Esophagus muscularis mucosa (tissue), 4 donors: Measurements from ENCODE around the gene PAX6. TPM values are rescaled to one million over a fixed set of nuclear protein-coding genes. Genes with fewer than 3 reads are reported as not detected.

Experiments used
- DNase-seq: peaks from one replicate; pipeline ENCODE4 v3.0.0-alpha.2; 2017; ENCODE audit errors: extremely low spot score
- H3K27ac ChIP-seq, 4 donors: fragments of 200-600 bp; sonication (generic); replicated peaks in 1 of 4; 1 replicate in 3 of 4; 2 replicates in 1 of 4; pipeline ENCODE4 v1.5.1; 2016 to 2019; ENCODE audit warnings: mild to moderate bottlenecking in 1 of 4
- H3K27me3 ChIP-seq, 4 donors: fragments of 200-600 bp; sonication (generic); one replicate each; pipeline versions ENCODE4 v1.5.1 to v1.6.0; 2016 to 2019
- H3K36me3 ChIP-seq, 4 donors: fragments of 200-600 bp; sonication (generic); one replicate each; pipeline ENCODE4 v1.5.1; 2016 to 2019
- H3K4me1 ChIP-seq, 4 donors: fragments of 200-600 bp; sonication (generic); one replicate each; pipeline ENCODE4 v1.5.1; 2016 to 2019
- H3K4me3 ChIP-seq, 4 donors: fragments of 200-600 bp; sonication (generic); 1 replicate in 2 of 4; 2 replicates in 2 of 4; pipeline ENCODE4 v1.5.1; 2016 to 2019; ENCODE audit warnings: mild to moderate bottlenecking in 4 of 4, moderate library complexity in 1 of 4
- H3K9me3 ChIP-seq, 4 donors: fragments of 200-600 bp; sonication (generic); 1 replicate in 3 of 4; 2 replicates in 1 of 4; pipeline ENCODE4 v1.5.1; 2016 to 2019
- EP300 ChIP-seq: sonication (generic); formaldehyde crosslinking; IDR thresholded peaks from one replicate; pipeline ENCODE4 v1.6.1; 2017; ENCODE audit warnings: antibody characterized with exemption
- POLR2A ChIP-seq: fragments of 450-650 bp; IDR thresholded peaks from one replicate; pipeline ENCODE4 v1.6.1; 2017; ENCODE audit warnings: antibody characterized with exemption, moderate library complexity, mild to moderate bottlenecking, low read depth
- POLR2AphosphoS5 ChIP-seq, 2 donors: sonication (generic); formaldehyde crosslinking; IDR thresholded peaks; one replicate each; pipeline ENCODE4 v1.6.1; 2017; ENCODE audit warnings: antibody characterized with exemption in 2 of 2
- WGBS: methylation state at CpG from one replicate; pipeline ENCODE4 v1.1.5; 2018; 5-methylcytosine and 5-hydroxymethylcytosine counted together
- intact Hi-C: fragments of 100-400 bp; cut with DNase I; formaldehyde crosslinking; loops from one replicate; pipeline ENCODE4 v1.15.1; 2023
- total RNA-seq, 4 donors: library from RNA; depleted of rRNA; stranded (reverse); fragments of >200 nt; gene quantifications; one replicate each; pipeline versions ENCODE4 v1.1.0 to v1.2.1, GENCODE V29; 2016
- TF ChIP-seq, protein P1 (sequence below), 3 experiments: fragments of 200-600 bp in 2 of 3; fragments of 450-650 bp in 1 of 3; sonication (generic) in 2 of 3; IDR thresholded peaks; one replicate each; pipeline ENCODE4 v1.5.1; 2017 to 2019; ENCODE audit warnings: antibody characterized with exemption in 3 of 3, mild to moderate bottlenecking in 2 of 3, moderate library complexity in 1 of 3

The PAX6 gene
- total RNA-seq, 4 donors from 2014 or later: 0.06 TPM; not detected in 3

DNA sequence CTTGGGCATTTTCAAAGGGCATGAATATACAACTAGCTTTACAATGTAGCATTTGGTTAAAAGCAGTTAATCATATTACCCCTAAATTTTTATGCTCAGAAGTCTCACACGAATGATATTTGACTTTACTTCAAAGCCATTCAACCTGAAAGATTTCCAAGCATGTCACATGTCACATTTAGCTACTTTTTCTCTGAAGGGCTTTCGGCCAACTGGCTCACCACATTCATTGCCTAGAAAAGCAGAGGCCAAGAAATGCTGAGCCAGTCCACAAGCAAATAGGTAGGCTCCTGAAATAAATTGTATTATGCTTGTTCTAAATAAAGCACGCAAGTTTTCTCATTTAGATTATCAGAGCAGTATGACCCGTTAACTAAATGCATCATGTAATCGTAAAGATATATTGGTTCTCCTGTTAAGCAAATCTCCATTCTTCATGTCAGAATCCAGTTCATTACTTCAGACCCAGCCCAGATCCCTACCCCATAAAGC is 30.6 kb downstream of the PAX6 start:
- intact Hi-C loops: no loop called here
- Histone ChIP-seq H3K36me3 (peaks cover 0 to 5% (median 0%) of the 10 kb centered on the region in 4 donors), H3K4me3 (no peak overlapping the region), H3K27ac (no peak overlapping the region), H3K9me3 (no peaks in the 10 kb centered on the region), H3K27me3 (no peaks in the 10 kb centered on the region), H3K4me1 (no peaks in the 10 kb centered on the region)
- 75% methylated on average over 5 of the region's 5 CpGs for WGBS
- DNase-seq: no peak
- no peak for TF ChIP-seq POLR2AphosphoS5 (IDR thresholded peaks at IDR 0.05)
- TF ChIP-seq POLR2A: no peak
- TF ChIP-seq EP300: no peak
- TF ChIP-seq, protein P1, sequence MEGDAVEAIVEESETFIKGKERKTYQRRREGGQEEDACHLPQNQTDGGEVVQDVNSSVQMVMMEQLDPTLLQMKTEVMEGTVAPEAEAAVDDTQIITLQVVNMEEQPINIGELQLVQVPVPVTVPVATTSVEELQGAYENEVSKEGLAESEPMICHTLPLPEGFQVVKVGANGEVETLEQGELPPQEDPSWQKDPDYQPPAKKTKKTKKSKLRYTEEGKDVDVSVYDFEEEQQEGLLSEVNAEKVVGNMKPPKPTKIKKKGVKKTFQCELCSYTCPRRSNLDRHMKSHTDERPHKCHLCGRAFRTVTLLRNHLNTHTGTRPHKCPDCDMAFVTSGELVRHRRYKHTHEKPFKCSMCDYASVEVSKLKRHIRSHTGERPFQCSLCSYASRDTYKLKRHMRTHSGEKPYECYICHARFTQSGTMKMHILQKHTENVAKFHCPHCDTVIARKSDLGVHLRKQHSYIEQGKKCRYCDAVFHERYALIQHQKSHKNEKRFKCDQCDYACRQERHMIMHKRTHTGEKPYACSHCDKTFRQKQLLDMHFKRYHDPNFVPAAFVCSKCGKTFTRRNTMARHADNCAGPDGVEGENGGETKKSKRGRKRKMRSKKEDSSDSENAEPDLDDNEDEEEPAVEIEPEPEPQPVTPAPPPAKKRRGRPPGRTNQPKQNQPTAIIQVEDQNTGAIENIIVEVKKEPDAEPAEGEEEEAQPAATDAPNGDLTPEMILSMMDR (IDR thresholded peaks at IDR 0.05): no peak

- no peak overlapping the region for H3K4me3 ChIP-seq
- TF ChIP-seq POLR2A (no peak), EP300 (no peak), POLR2AphosphoS5 (IDR thresholded peaks at IDR 0.05) (no peak)
- TF ChIP-seq, protein P1 (IDR thresholded peaks at IDR 0.05): no peak
- H3K9me3 ChIP-seq: no peaks in the 10 kb centered on the region
- no peaks in the 10 kb centered on the region for H3K4me1 ChIP-seq
- intact Hi-C loops: no loop called here
- H3K27me3 ChIP-seq: no peaks in the 10 kb centered on the region
- peaks cover 0 to 5% (median 0%) of the 10 kb centered on the region in 4 donors for H3K36me3 ChIP-seq
- H3K27ac ChIP-seq: no peak overlapping the region
- DNase-seq: no peak
- 98% methylated on average over 4 of the region's 4 CpGs for WGBS
These were observed 31.0 kb downstream of the PAX6 start for GRCh38 chr11:31780078-31780477.

- WGBS: 62% methylated on average over 6 of the region's 6 CpGs
- Histone ChIP-seq H3K4me3 (no peak overlapping the region), H3K27ac (no peak overlapping the region), H3K4me1 (no peaks in the 10 kb centered on the region), H3K9me3 (no peaks in the 10 kb centered on the region), H3K27me3 (no peaks in the 10 kb centered on the region), H3K36me3 (peaks cover 0 to 5% (median 0%) of the 10 kb centered on the region in 4 donors)
- intact Hi-C loops: no loop called here
- DNase-seq: no peak
- TF ChIP-seq, protein P1 (IDR thresholded peaks at IDR 0.05): no peak
- no peak for TF ChIP-seq EP300
- no peak for TF ChIP-seq POLR2A
- no peak for TF ChIP-seq POLR2AphosphoS5 (IDR thresholded peaks at IDR 0.05)
These were observed 31.7 kb downstream of the PAX6 start for GRCh38 chr11:31779374-31779791.

DNA sequence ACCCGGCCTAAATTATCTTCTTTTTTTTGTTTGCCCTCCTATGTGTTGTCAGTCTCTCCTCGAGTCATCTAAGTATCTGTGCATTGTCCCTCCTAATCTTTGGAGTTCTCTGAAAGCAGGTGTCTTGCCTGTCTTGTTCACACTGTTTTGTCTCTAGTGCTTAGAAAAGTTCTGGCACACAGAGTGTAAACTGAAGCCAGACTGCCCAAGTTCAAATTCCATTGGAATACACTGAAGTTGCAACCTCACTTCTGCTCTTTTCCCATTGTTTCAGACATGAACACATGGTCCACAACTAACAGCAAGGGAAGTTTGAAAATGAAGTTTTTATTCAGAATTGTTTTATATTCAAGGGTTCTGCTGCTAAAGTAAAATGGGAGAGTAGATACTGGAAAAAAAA is 38.7 kb downstream of the PAX6 start:
- no peak overlapping the region for H3K4me3 ChIP-seq
- 74% methylated on average over 2 of the region's 2 CpGs for WGBS
- no peaks in the 10 kb centered on the region for H3K27me3 ChIP-seq
- intact Hi-C loops: no loop called here
- no peaks in the 10 kb centered on the region for H3K9me3 ChIP-seq
- no peak overlapping the region for H3K27ac ChIP-seq
- H3K36me3 ChIP-seq: no peaks in the 10 kb centered on the region
- H3K4me1 ChIP-seq: no peaks in the 10 kb centered on the region
- TF ChIP-seq, protein P1 (IDR thresholded peaks at IDR 0.05): no peak
- TF ChIP-seq POLR2AphosphoS5 (IDR thresholded peaks at IDR 0.05): no peak
- no peak for TF ChIP-seq EP300
- TF ChIP-seq POLR2A: no peak
- no peak for DNase-seq
